ENCODE data around the gene EDARADD. TPM values are rescaled to one million over a fixed set of nuclear protein-coding genes. Genes with fewer than 3 reads are reported as not detected.

EDARADD gene
- total RNA-seq, 1 experiment from 2014 or later = 0.65 TPM

- Mint-ChIP-seq H3K9me3 (ENCODE audit: unreplicated experiment) (no peaks in the 10 kb centered on the region), H3K4me1 (ENCODE audit: insufficient read depth, unreplicated experiment) (peaks cover 5% of the 10 kb centered on the region), H3K36me3 (ENCODE audit: insufficient read depth, unreplicated experiment) (no peaks in the 10 kb centered on the region), H3K4me3 (ENCODE audit: unreplicated experiment) (no peak overlapping the region), H3K27me3 (ENCODE audit: insufficient read depth, unreplicated experiment) (no peaks in the 10 kb centered on the region), H3K27ac (ENCODE audit: low read depth, unreplicated experiment) (no peak overlapping the region)
- ChIA-PET POLR2A (interaction anchor here (0.8 to 2.7 kb wide), 3 partner anchors 8 to 23 kb away, joined by 3 to 16 read pairs (median 4); no protein-coding TSS in a partner anchor), CTCF (interaction anchor here (0.9 to 2.1 kb wide), 5 partner anchors 18 to 537 kb away, joined by 3 to 8 read pairs (median 3); no protein-coding TSS in a partner anchor)
- DNase-seq (ENCODE audit: unreplicated experiment) = no peak
- intact Hi-C loops (cut with micrococcal nuclease) = no loop called here
- TF ChIP-seq, protein P1, sequence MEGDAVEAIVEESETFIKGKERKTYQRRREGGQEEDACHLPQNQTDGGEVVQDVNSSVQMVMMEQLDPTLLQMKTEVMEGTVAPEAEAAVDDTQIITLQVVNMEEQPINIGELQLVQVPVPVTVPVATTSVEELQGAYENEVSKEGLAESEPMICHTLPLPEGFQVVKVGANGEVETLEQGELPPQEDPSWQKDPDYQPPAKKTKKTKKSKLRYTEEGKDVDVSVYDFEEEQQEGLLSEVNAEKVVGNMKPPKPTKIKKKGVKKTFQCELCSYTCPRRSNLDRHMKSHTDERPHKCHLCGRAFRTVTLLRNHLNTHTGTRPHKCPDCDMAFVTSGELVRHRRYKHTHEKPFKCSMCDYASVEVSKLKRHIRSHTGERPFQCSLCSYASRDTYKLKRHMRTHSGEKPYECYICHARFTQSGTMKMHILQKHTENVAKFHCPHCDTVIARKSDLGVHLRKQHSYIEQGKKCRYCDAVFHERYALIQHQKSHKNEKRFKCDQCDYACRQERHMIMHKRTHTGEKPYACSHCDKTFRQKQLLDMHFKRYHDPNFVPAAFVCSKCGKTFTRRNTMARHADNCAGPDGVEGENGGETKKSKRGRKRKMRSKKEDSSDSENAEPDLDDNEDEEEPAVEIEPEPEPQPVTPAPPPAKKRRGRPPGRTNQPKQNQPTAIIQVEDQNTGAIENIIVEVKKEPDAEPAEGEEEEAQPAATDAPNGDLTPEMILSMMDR (IDR thresholded peaks at IDR 0.05; ENCODE audit: unreplicated experiment) = no peak
- no TSS peak for BruUV-seq (replicated peaks)
Observed at GRCh38 chr1:236508593-236509027, 114.5 kb downstream of the EDARADD start.

- BruUV-seq (replicated peaks) = no TSS peak
- CTCF ChIA-PET = interaction anchor here (0.6 to 1.3 kb wide), 4 partner anchors 18 to 538 kb away, joined by 3 to 6 read pairs (median 4); no protein-coding TSS in a partner anchor
Observed at GRCh38 chr1:236509203-236509602, 115.1 kb downstream of the EDARADD start.

DNA sequence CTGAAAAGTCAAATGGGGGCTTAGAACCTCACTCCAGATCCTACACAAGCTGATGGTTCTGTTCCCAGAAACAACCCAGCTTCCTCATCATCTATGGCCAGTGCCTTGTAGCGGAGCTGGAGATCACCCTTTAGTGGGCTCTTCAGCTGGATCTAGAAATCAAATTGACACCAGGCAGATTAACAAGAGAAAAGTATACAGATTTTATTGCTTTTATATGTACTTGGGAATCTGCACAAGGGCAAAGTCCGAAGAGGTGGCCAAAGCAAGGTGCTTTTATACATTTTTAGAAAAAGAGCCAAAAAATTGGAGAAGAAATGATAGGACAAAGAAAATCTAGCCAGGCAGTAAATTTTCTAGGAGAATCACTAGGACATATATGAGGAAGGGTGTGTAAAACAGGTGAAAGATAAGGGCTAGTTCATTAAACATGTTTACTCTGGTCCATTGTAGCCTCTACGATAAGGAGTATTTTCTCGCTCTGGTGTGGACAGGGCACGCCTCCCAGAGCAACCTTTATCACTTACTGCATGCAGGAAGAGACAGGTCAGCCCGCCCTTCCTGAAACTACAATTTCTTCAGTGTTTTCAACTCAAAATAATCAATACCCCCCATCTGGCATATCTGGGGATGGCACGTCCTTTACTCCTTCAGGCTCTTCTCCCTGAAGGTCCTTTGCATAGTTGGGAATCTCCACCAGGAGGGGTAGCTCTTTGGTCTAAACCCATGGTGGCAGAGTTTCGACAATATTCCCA is 115.7 kb downstream of the EDARADD start:
- Mint-ChIP-seq H3K27ac (ENCODE audit: low read depth, unreplicated experiment) (no peak overlapping the region), H3K36me3 (ENCODE audit: insufficient read depth, unreplicated experiment) (no peaks in the 10 kb centered on the region), H3K27me3 (ENCODE audit: insufficient read depth, unreplicated experiment) (no peaks in the 10 kb centered on the region), H3K4me3 (ENCODE audit: unreplicated experiment) (no peak overlapping the region), H3K9me3 (ENCODE audit: unreplicated experiment) (no peaks in the 10 kb centered on the region), H3K4me1 (ENCODE audit: insufficient read depth, unreplicated experiment) (peaks cover 5% of the 10 kb centered on the region)
- no TSS peak for BruUV-seq (replicated peaks)
- POLR2A ChIA-PET = interaction anchor here (0.8 to 1.7 kb wide), 2 partner anchors 14 to 15 kb away, joined by 4 to 5 read pairs; no protein-coding TSS in a partner anchor
- TF ChIP-seq, protein P1 (IDR thresholded peaks at IDR 0.05; ENCODE audit: unreplicated experiment) = no peak
- DNase-seq (ENCODE audit: unreplicated experiment) = no peak
- intact Hi-C loops (cut with micrococcal nuclease) = no loop called here
- CTCF ChIA-PET = interaction anchor here (0.6 to 1.3 kb wide), 5 partner anchors 19 to 1154 kb away, joined by 3 to 6 read pairs (median 5); no protein-coding TSS in a partner anchor

More at GRCh38 chr1:236509203-236509602, 115.1 kb downstream of the EDARADD start:
- POLR2A ChIA-PET = interaction anchor here (0.8 to 2.7 kb wide), 3 partner anchors 8 to 23 kb away, joined by 3 to 16 read pairs (median 4); no protein-coding TSS in a partner anchor
- Mint-ChIP-seq H3K36me3 (ENCODE audit: insufficient read depth, unreplicated experiment) (no peaks in the 10 kb centered on the region), H3K9me3 (ENCODE audit: unreplicated experiment) (no peaks in the 10 kb centered on the region), H3K27ac (ENCODE audit: low read depth, unreplicated experiment) (no peak overlapping the region), H3K4me3 (ENCODE audit: unreplicated experiment) (no peak overlapping the region), H3K4me1 (ENCODE audit: insufficient read depth, unreplicated experiment) (peaks cover 5% of the 10 kb centered on the region), H3K27me3 (ENCODE audit: insufficient read depth, unreplicated experiment) (no peaks in the 10 kb centered on the region)
- TF ChIP-seq, protein P1 (IDR thresholded peaks at IDR 0.05; ENCODE audit: unreplicated experiment) = no peak
- DNase-seq (ENCODE audit: unreplicated experiment) = no peak
- intact Hi-C loops (cut with micrococcal nuclease) = no loop called here

- POLR2A ChIA-PET = interaction anchor here (0.8 kb wide), 1 partner anchor 13 kb away, joined by 5 read pairs; no protein-coding TSS in a partner anchor
- BruUV-seq (replicated peaks) = no TSS peak
- intact Hi-C loops (cut with micrococcal nuclease) = no loop called here
- no peaks in the 10 kb centered on the region for H3K36me3 Mint-ChIP-seq (ENCODE audit: insufficient read depth, unreplicated experiment)
- DNase-seq (ENCODE audit: unreplicated experiment) = no peak
- H3K27me3 Mint-ChIP-seq (ENCODE audit: insufficient read depth, unreplicated experiment) = no peaks in the 10 kb centered on the region
- CTCF ChIA-PET = interaction anchor here (0.7 to 1.2 kb wide), 3 partner anchors 400 to 1199 kb away, joined by 4 to 6 read pairs (median 5); no protein-coding TSS in a partner anchor
- H3K4me1 Mint-ChIP-seq (ENCODE audit: insufficient read depth, unreplicated experiment) = peaks cover 13% of the 10 kb centered on the region
- H3K27ac Mint-ChIP-seq (ENCODE audit: low read depth, unreplicated experiment) = no peak overlapping the region
- TF ChIP-seq, protein P1 (IDR thresholded peaks at IDR 0.05; ENCODE audit: unreplicated experiment) = no peak
- H3K4me3 Mint-ChIP-seq (ENCODE audit: unreplicated experiment) = no peak overlapping the region
- H3K9me3 Mint-ChIP-seq (ENCODE audit: unreplicated experiment) = no peaks in the 10 kb centered on the region
Observed at GRCh38 chr1:236511735-236512418, 117.8 kb downstream of the EDARADD start.

Data from MCF 10A (cell line).